ENCODE results near the gene SOX8. TPM values are rescaled to one million over a fixed set of nuclear protein-coding genes. Genes with fewer than 3 reads are reported as not detected.
A peak's percentile ranks its signal among the peaks of the same experiment; 100 is the strongest.

SOX8 gene
- total and polyA plus RNA-seq, 7 donors: under 0.01 to 3.4 (median 2.7) TPM; not detected in 1

- H3K9me3 ChIP-seq: no peaks in the 10 kb centered on the region
- no peak overlapping the region for H3K27ac ChIP-seq
- no peak for DNase-seq
- no peaks in the 10 kb centered on the region for H3K36me3 ChIP-seq
- peak overlapping the region in 3 of 4 donors; percentile 42 to 56 (median 53) for H3K4me3 ChIP-seq
- TF ChIP-seq POLR2AphosphoS5 (IDR thresholded peaks at IDR 0.05): no peak
- no peak for TF ChIP-seq CTCF (IDR thresholded peaks at IDR 0.05)
- WGBS, 2 donors: 57 to 72% methylated on average over 59 of the region's 59 CpGs
- H3K4me1 ChIP-seq: peaks cover 0 to 26% (median 24%) of the 10 kb centered on the region in 4 donors
- H3K27me3 ChIP-seq: peaks cover 25 to 84% (median 57%) of the 10 kb centered on the region in 3 donors
- intact Hi-C loops (cut with DNase I): no loop called here
Measured at GRCh38 chr16:983044-984030, 1.8 kb downstream of the SOX8 start.

- H3K4me3 ChIP-seq: no peak overlapping the region
- peaks cover 25 to 82% (median 49%) of the 10 kb centered on the region in 3 donors for H3K27me3 ChIP-seq
- no peak overlapping the region for H3K27ac ChIP-seq
- intact Hi-C loops (cut with DNase I): no loop called here
- WGBS, 2 donors: 71 to 84% methylated on average over 22 of the region's 22 CpGs
- H3K4me1 ChIP-seq: peaks cover 0 to 26% (median 24%) of the 10 kb centered on the region in 4 donors
- TF ChIP-seq CTCF (IDR thresholded peaks at IDR 0.05) (no peak), EP300 (IDR thresholded peaks at IDR 0.05) (no peak), POLR2A (IDR thresholded peaks at IDR 0.05) (no peak), POLR2AphosphoS5 (IDR thresholded peaks at IDR 0.05) (no peak)
- H3K9me3 ChIP-seq: no peaks in the 10 kb centered on the region
- DNase-seq: no peak
- H3K36me3 ChIP-seq: no peaks in the 10 kb centered on the region
Measured at GRCh38 chr16:984121-984694, 2.6 kb downstream of the SOX8 start.

GRCh38 chr16:984736-985636, 3.4 kb downstream of the SOX8 start:
- TF ChIP-seq EP300 (IDR thresholded peaks at IDR 0.05) (no peak), CTCF (IDR thresholded peaks at IDR 0.05) (no peak), POLR2AphosphoS5 (IDR thresholded peaks at IDR 0.05) (no peak), POLR2A (IDR thresholded peaks at IDR 0.05) (no peak)
- Histone ChIP-seq H3K27ac (no peak overlapping the region), H3K27me3 (peaks cover 21 to 74% (median 41%) of the 10 kb centered on the region in 3 donors), H3K4me3 (no peak overlapping the region), H3K9me3 (no peaks in the 10 kb centered on the region), H3K36me3 (no peaks in the 10 kb centered on the region), H3K4me1 (peaks cover 0 to 25% (median 23%) of the 10 kb centered on the region in 4 donors)
- 92 to 94% methylated on average over 78 of the region's 78 CpGs for WGBS, 2 donors
- intact Hi-C loops (cut with DNase I): no loop called here
- no peak for DNase-seq

- no peak for DNase-seq
- Histone ChIP-seq H3K4me3 (no peak overlapping the region), H3K4me1 (peaks cover 0 to 16% (median 14%) of the 10 kb centered on the region in 4 donors), H3K36me3 (no peaks in the 10 kb centered on the region), H3K9me3 (no peaks in the 10 kb centered on the region), H3K27ac (no peak overlapping the region), H3K27me3 (peaks cover 13 to 66% (median 33%) of the 10 kb centered on the region in 3 donors)
- intact Hi-C loops (cut with DNase I): no loop called here
- no peak for TF ChIP-seq CTCF (IDR thresholded peaks at IDR 0.05)
- no peak for TF ChIP-seq POLR2A (IDR thresholded peaks at IDR 0.05)
- TF ChIP-seq POLR2AphosphoS5 (IDR thresholded peaks at IDR 0.05): no peak
- no peak for TF ChIP-seq EP300 (IDR thresholded peaks at IDR 0.05)
- WGBS, 2 donors: 89 to 90% methylated on average over 32 of the region's 32 CpGs
Measured at GRCh38 chr16:985646-986400, 4.3 kb downstream of the SOX8 start.

Measured in sigmoid colon (tissue), 7 donors.